OCI-LY3 (cell line): ENCODE data around the gene MAMDC2.

Source experiments
- CTCF ChIP-seq: fragments of 200-600, 300-600 bp; sonication (generic); IDR thresholded peaks from 2 replicates; pipeline ENCODE4 v1.5.1; 2014; ENCODE audit warnings: antibody characterized with exemption, low read length, low read depth
- EZH2phosphoT487 ChIP-seq: fragments of 200-600 bp; shearing (Covaris generic); IDR thresholded peaks from 2 replicates; pipeline ENCODE4 v1.6.1; 2018; ENCODE audit warnings: antibody characterized with exemption, mixed run types, low read depth

DNA sequence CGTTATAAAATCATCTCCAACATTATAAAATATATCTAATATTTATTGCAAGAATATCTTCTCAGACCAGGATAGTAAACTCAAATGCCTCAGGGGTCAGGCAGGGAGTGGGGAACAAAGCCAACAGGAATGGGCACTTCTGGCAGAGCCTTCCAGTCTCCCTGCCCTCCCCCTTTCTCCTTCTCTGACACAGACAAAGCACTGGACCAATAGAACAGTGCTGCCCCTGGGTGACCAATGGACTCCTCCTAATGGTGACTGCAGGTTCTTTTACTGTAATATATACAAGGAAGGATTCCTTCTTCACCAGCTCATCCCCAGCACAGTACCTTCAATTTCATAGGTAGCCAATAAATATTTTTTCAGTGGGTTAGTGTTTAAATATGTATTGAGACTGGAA, 31.1 kb upstream of the MAMDC2 start:
- TF ChIP-seq CTCF = no peak
- no peak for TF ChIP-seq EZH2phosphoT487
